Mammary epithelial cell (primary cell): ENCODE data around the gene ASB3.

Source experiments
- EZH2 ChIP-seq: IDR thresholded peaks from 2 replicates; pipeline ENCODE4 v1.6.1; 2012; ENCODE audit warnings: low read length, inconsistent platforms, borderline replicate concordance
- TF ChIP-seq, protein P1 (sequence below), 2 donors: IDR thresholded peaks in 1 of 2; conservative IDR thresholded peaks in 1 of 2; 2 replicates each; pipeline ENCODE4 v1.5.1; 2011 to 2012; ENCODE audit warnings: inconsistent platforms in 2 of 2, low read length in 2 of 2, mild to moderate bottlenecking in 2 of 2, control low read depth in 1 of 2, low read depth in 1 of 2; ENCODE audit not compliant: insufficient read depth in 1 of 2; ENCODE audit errors: extremely low read depth in 1 of 2

DNA sequence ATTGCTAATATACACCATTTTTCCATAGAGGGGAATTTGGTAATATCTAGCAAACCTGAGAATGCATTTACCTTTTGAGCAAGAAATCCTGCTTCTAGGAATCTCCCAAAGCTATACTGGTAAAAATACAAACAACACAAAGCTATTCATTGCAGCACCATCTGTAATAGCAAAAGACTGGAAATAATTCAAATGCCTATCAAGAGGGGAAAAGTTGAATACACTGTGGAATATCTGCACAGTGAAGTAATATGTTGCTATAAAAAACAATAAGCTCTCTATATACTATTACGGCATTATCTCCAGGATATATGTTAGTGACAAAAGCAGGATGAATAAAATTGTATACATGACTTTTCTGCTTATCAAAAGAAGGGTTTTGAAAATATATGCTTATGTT lies 131.5 kb downstream of the ASB3 start:
- TF ChIP-seq, protein P1, sequence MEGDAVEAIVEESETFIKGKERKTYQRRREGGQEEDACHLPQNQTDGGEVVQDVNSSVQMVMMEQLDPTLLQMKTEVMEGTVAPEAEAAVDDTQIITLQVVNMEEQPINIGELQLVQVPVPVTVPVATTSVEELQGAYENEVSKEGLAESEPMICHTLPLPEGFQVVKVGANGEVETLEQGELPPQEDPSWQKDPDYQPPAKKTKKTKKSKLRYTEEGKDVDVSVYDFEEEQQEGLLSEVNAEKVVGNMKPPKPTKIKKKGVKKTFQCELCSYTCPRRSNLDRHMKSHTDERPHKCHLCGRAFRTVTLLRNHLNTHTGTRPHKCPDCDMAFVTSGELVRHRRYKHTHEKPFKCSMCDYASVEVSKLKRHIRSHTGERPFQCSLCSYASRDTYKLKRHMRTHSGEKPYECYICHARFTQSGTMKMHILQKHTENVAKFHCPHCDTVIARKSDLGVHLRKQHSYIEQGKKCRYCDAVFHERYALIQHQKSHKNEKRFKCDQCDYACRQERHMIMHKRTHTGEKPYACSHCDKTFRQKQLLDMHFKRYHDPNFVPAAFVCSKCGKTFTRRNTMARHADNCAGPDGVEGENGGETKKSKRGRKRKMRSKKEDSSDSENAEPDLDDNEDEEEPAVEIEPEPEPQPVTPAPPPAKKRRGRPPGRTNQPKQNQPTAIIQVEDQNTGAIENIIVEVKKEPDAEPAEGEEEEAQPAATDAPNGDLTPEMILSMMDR (conservative IDR thresholded peaks at IDR 0.05 in 1 of 2, IDR thresholded peaks at IDR 0.05 in 1 of 2; ENCODE audit: extremely low read depth in 1 of 2, insufficient read depth in 1 of 2, low read depth in 1 of 2, low read length in 2 of 2): no peak
- TF ChIP-seq EZH2: no peak
